Activated CD4-positive, alpha-beta T cell treated with anti-CD3 and anti-CD28 coated beads for 36 hours (primary cell): Measurements from ENCODE around the gene LCNL1. TPM values are rescaled to one million over a fixed set of nuclear protein-coding genes. Genes with fewer than 3 reads are reported as not detected.

Experiments used
- ATAC-seq: fragments of 200-7000 bp; cut with Tn5 transposase; one replicate; pipeline ENCODE4 v1.10.0; 2021; ENCODE audit warnings: mild to moderate bottlenecking, moderate library complexity
- CTCF ChIA-PET: fragments of 350-600 bp; sonication (Branson Sonifier 250); formaldehyde crosslinking; loops from one replicate; lab custom pipeline; 2021; ENCODE audit warnings: antibody characterized with exemption; lab: Charles Lee
- POLR2A ChIA-PET: fragments of 350-600 bp; sonication (Branson Sonifier 250); formaldehyde crosslinking; loops from one replicate; lab custom pipeline; 2021; ENCODE audit warnings: antibody characterized with exemption, inconsistent platforms; lab: Charles Lee
- DNase-seq: peaks from one replicate; pipeline ENCODE4 v3.0.0-alpha.2; 2020
- H3K27ac Mint-ChIP-seq: one replicate; pipeline ENCODE4 v1.8.0; 2021; ENCODE audit warnings: mixed read lengths
- H3K27me3 Mint-ChIP-seq: one replicate; pipeline ENCODE4 v1.8.0; 2021; ENCODE audit warnings: mixed read lengths
- H3K36me3 Mint-ChIP-seq: one replicate; pipeline ENCODE4 v1.8.0; 2021; ENCODE audit warnings: low read depth, mixed read lengths
- H3K4me1 Mint-ChIP-seq: one replicate; pipeline ENCODE4 v1.8.0; 2021; ENCODE audit warnings: mixed read lengths
- H3K4me3 Mint-ChIP-seq: one replicate; pipeline ENCODE4 v1.8.0; 2021; ENCODE audit warnings: mild to moderate bottlenecking, moderate library complexity, mixed read lengths
- H3K9me3 Mint-ChIP-seq: one replicate; pipeline ENCODE4 v1.8.0; 2021; ENCODE audit warnings: low read depth, mixed read lengths
- intact Hi-C, 2 experiments: fragments of 100-400 bp; cut with DNase I in 1 of 2; cut with micrococcal nuclease in 1 of 2; formaldehyde crosslinking; loops; one replicate each; pipeline versions ENCODE4 v1.14.2 to v1.15.1; 2022 to 2024; cut with DNase I, micrococcal nuclease
- total RNA-seq, 2 experiments: library from RNA; stranded (reverse); gene quantifications; one replicate each; pipeline ENCODE4 v1.2.3, GENCODE V29; 2021

Gene LCNL1
- total RNA-seq, 2 experiments from 2014 or later, result not detected

GRCh38 chr9:136947955-136948510 lies 34.8 kb upstream of the LCNL1 start:
- intact Hi-C loops, result loop anchor here in 1 of 2 experiments (1.0 kb wide), 1 partner anchor 86 kb away; no protein-coding TSS in a partner anchor
- ATAC-seq (no peak), DNase-seq (peak; percentile 51)
- peaks cover 9% of the 10 kb centered on the region for H3K4me1 Mint-ChIP-seq
- ChIA-PET CTCF (interaction anchor here (0.6 to 3.8 kb wide), 14 partner anchors 18 to 181 kb away, joined by 3 to 23 read pairs (median 3); no protein-coding TSS in a partner anchor), POLR2A (interaction anchor here (0.6 kb wide), 1 partner anchor 463 kb away, joined by 3 read pairs; no protein-coding TSS in a partner anchor)
- no peaks in the 10 kb centered on the region for H3K9me3 Mint-ChIP-seq
- H3K4me3 Mint-ChIP-seq, result peak overlapping the region; percentile 12
- H3K27me3 Mint-ChIP-seq, result no peaks in the 10 kb centered on the region
- no peak overlapping the region for H3K27ac Mint-ChIP-seq
- H3K36me3 Mint-ChIP-seq, result peaks cover 3% of the 10 kb centered on the region

- Mint-ChIP-seq H3K36me3 (no peaks in the 10 kb centered on the region), H3K4me3 (peak overlapping the region; percentile 78), H3K27me3 (no peaks in the 10 kb centered on the region), H3K9me3 (no peaks in the 10 kb centered on the region), H3K4me1 (peaks cover 5% of the 10 kb centered on the region), H3K27ac (peak overlapping the region; percentile 72)
- POLR2A ChIA-PET, result no interaction called here
- intact Hi-C loops, result loop anchor here in 1 of 2 experiments (1.0 kb wide), 1 partner anchor 86 kb away; no protein-coding TSS in a partner anchor
- no peak for DNase-seq
- peak; percentile 8 for ATAC-seq
- CTCF ChIA-PET, result interaction anchor here (0.6 kb wide), 1 partner anchor 462 kb away, joined by 3 read pairs; no protein-coding TSS in a partner anchor
These were observed 33.5 kb upstream of the LCNL1 start for GRCh38 chr9:136949239-136949816.

- POLR2A ChIA-PET, result no interaction called here
- intact Hi-C loops, result loop anchor here (1.0 to 5.0 kb wide), 7 partner anchors 28 to 101 kb away; partner anchors contain the start of genes PAXX (in 2 of the 2), EDF1 (in 1 of the 2), PHPT1 (in 1 of the 2) and TRAF2 (in 1 of the 2)
- Mint-ChIP-seq H3K4me1 (peaks cover 2% of the 10 kb centered on the region), H3K9me3 (no peaks in the 10 kb centered on the region), H3K27me3 (no peaks in the 10 kb centered on the region), H3K4me3 (peak overlapping the region; percentile 78), H3K36me3 (no peaks in the 10 kb centered on the region), H3K27ac (peak overlapping the region; percentile 78)
- ATAC-seq, result peak; percentile 98
- CTCF ChIA-PET, result interaction anchor here (0.6 kb wide), 1 partner anchor 143 kb away, joined by 4 read pairs; no protein-coding TSS in a partner anchor
- DNase-seq, result peak; percentile 98
These were observed 32.8 kb upstream of the LCNL1 start for GRCh38 chr9:136949817-136950655.

GRCh38 chr9:136950656-136951276 lies 32.0 kb upstream of the LCNL1 start:
- CTCF ChIA-PET, result interaction anchor here (0.6 to 0.7 kb wide), 2 partner anchors 151 to 1075 kb away, joined by 3 to 4 read pairs; no protein-coding TSS in a partner anchor
- DNase-seq (no peak), ATAC-seq (no peak)
- H3K36me3 Mint-ChIP-seq, result no peaks in the 10 kb centered on the region
- no peaks in the 10 kb centered on the region for H3K27me3 Mint-ChIP-seq
- peak overlapping the region; percentile 78 for H3K4me3 Mint-ChIP-seq
- peak overlapping the region; percentile 78 for H3K27ac Mint-ChIP-seq
- POLR2A ChIA-PET, result no interaction called here
- intact Hi-C loops, result loop anchor here (1.0 to 5.0 kb wide), 6 partner anchors 28 to 101 kb away; partner anchors contain the start of genes PAXX (in 2 of the 2), EDF1 (in 1 of the 2), PHPT1 (in 1 of the 2) and TRAF2 (in 1 of the 2)
- H3K9me3 Mint-ChIP-seq, result no peaks in the 10 kb centered on the region
- H3K4me1 Mint-ChIP-seq, result no peaks in the 10 kb centered on the region

GRCh38 chr9:136951541-136952320 lies 31.1 kb upstream of the LCNL1 start, which contains the start of gene LCN12:
Gene LCN12, plus strand, starts transcription at chr9:136952273. Its CDS starts 55 bp downstream, at chr9:136952328.
- Mint-ChIP-seq H3K27me3 (no peaks in the 10 kb centered on the region), H3K4me3 (no peak within 1 kb of the TSS), H3K4me1 (no peaks in the 10 kb centered on the region), H3K36me3 (no peaks in the 10 kb centered on the region), H3K9me3 (peaks cover 3% of the 10 kb centered on the region), H3K27ac (no peak within 1 kb of the TSS)
- CTCF ChIA-PET, result interaction anchor here (0.6 to 1.6 kb wide), 3 partner anchors 78 to 1076 kb away, joined by 3 to 4 read pairs (median 4); no protein-coding TSS in a partner anchor
- intact Hi-C loops, result loop anchor here in 1 of 2 experiments (5.0 kb wide), 1 partner anchor 41 kb away; the partner anchor contains the start of gene PAXX
- POLR2A ChIA-PET, result no interaction called here
- ATAC-seq, result no peak
- no peak for DNase-seq

- H3K27me3 Mint-ChIP-seq, result no peaks in the 10 kb centered on the region
- DNase-seq (no peak), ATAC-seq (no peak)
- intact Hi-C loops, result loop anchor here in 1 of 2 experiments (5.0 kb wide), 1 partner anchor 40 kb away; the partner anchor contains the start of gene PAXX
- no peak overlapping the region for H3K4me3 Mint-ChIP-seq
- H3K4me1 Mint-ChIP-seq, result no peaks in the 10 kb centered on the region
- H3K36me3 Mint-ChIP-seq, result no peaks in the 10 kb centered on the region
- H3K9me3 Mint-ChIP-seq, result peaks cover 3% of the 10 kb centered on the region
- CTCF ChIA-PET, result interaction anchor here (1.6 kb wide), 1 partner anchor 77 kb away, joined by 4 read pairs; no protein-coding TSS in a partner anchor
- POLR2A ChIA-PET, result no interaction called here
- H3K27ac Mint-ChIP-seq, result no peak overlapping the region
These were observed 30.4 kb upstream of the LCNL1 start for GRCh38 chr9:136952321-136952850.

GRCh38 chr9:136952876-136953770 lies 29.7 kb upstream of the LCNL1 start:
- H3K27me3 Mint-ChIP-seq, result no peaks in the 10 kb centered on the region
- no peak overlapping the region for H3K4me3 Mint-ChIP-seq
- ATAC-seq (no peak), DNase-seq (no peak)
- no peaks in the 10 kb centered on the region for H3K36me3 Mint-ChIP-seq
- H3K4me1 Mint-ChIP-seq, result no peaks in the 10 kb centered on the region
- CTCF ChIA-PET, result interaction anchor here (1.3 to 1.6 kb wide), 2 partner anchors 69 to 76 kb away, joined by 4 read pairs; no protein-coding TSS in a partner anchor
- POLR2A ChIA-PET, result interaction anchor here (0.6 kb wide), 1 partner anchor 117 kb away, joined by 3 read pairs; the partner anchor contains the start of gene SAPCD2
- H3K9me3 Mint-ChIP-seq, result peaks cover 3% of the 10 kb centered on the region
- no peak overlapping the region for H3K27ac Mint-ChIP-seq
- intact Hi-C loops, result loop anchor here in 1 of 2 experiments (5.0 kb wide), 1 partner anchor 39 kb away; the partner anchor contains the start of gene PAXX

GRCh38 chr9:136953771-136954269 lies 29.0 kb upstream of the LCNL1 start:
- H3K4me3 Mint-ChIP-seq, result no peak overlapping the region
- CTCF ChIA-PET, result interaction anchor here (1.3 kb wide), 1 partner anchor 69 kb away, joined by 4 read pairs; no protein-coding TSS in a partner anchor
- no peaks in the 10 kb centered on the region for H3K27me3 Mint-ChIP-seq
- ATAC-seq (no peak), DNase-seq (no peak)
- H3K9me3 Mint-ChIP-seq, result peaks cover 3% of the 10 kb centered on the region
- POLR2A ChIA-PET, result interaction anchor here (0.6 kb wide), 1 partner anchor 116 kb away, joined by 3 read pairs; the partner anchor contains the start of gene SAPCD2
- intact Hi-C loops, result loop anchor here in 1 of 2 experiments (5.0 kb wide), 1 partner anchor 38 kb away; the partner anchor contains the start of gene PAXX
- H3K4me1 Mint-ChIP-seq, result no peaks in the 10 kb centered on the region
- no peaks in the 10 kb centered on the region for H3K36me3 Mint-ChIP-seq
- no peak overlapping the region for H3K27ac Mint-ChIP-seq
